GM18520 (cell line): ENCODE data around the gene NOTCH3.

Source experiments
- ATAC-seq: cut with Tn5 transposase; IDR thresholded peaks from one replicate; pipeline ENCODE4 v1.9.1; 2021; ENCODE audit not compliant: unreplicated experiment

Gene NOTCH3

DNA sequence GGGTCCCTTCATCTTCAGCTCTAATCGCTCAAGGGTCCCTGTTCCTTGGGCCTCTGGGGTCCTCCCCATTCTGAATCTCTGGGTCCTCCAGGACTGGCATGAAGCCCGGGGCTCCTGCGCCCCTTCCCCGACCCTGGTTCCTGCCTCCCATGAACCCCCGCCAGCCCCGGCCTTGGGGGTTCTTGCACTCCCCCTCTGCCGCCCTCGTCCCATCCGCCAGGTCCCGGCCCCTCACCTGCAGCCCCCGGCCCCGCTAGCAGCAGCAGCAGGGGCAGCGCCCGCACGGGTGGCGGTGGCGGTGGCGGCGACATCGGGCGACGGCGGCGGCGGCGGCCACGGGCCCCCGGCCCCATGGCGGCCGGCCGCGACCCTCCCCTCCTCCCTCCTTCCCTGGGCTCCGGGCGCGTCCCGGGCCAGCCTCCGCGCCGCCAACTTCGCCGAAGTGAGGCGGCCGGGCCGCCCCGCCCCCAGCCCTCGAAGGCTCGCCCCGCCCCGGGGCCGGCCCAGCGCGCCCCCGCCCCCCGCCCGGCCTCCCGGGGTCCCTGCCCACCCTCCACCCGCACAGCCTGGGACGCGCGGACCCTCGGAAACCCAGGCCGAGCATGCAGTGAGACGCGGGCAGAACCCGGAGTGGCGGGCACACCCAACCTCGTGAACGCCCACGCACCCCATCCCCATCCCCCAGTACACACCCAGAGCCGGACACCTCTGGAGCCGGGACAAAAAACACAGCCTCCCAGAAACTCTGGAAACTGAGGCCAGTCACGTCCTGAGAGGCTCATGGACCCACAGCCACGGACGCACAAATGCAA lies at the start of gene NOTCH3:
Gene NOTCH3, minus strand, starts transcription at position 443 of the 812 bp plus-strand sequence. Its CDS starts 90 bp downstream, at position 353.
- no peak for ATAC-seq

DNA sequence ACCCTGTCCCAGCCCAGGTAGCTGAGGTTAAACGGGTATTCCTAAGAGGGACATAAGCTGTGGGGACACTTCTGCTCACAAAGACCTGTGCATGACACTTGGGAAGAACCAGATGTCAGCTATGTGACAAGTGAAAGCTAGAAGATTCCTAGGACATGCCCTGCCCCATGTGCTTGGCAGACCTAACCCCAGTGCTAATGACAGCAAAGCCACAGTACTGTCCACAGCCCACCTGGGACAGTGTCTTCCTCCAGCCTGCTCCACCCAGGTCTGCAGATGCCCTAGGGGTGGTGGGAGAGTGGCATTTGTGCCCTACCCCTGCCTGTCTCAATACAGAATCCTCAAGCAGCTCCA lies 49.8 kb upstream of the NOTCH3 start:
- no peak for ATAC-seq

DNA sequence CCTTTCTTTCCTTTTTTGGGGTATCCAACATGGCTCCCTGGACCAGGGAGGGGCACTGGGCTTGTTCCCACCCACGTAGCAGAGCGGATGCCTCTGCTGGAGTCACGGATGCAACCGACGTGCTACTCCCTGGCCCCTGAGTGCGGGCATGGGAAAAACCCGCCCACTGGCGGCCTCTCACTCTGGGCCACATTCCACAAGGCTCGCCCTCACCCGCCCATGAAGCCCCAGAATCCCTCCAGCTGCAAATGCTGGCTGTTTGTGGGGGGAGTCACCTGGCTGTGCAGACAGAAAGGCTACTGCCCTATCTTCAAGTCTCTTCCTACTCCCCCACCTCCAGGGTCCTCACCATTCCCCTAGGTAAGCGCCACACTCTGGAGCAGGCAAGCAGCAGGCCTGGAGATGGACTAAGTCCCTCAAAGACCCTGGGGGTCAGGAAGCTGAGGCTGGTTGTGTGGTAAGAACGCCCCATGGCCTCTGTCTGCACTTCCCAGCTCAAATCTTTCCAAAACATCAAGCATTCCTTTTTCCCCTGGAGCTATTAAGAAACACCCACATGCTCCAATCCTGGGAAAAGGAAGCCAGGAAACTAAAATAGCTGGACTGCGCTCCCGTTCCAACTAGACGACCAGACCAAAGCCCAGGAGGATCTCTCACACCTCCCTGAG lies 49.3 kb upstream of the NOTCH3 start:
- ATAC-seq = no peak

DNA sequence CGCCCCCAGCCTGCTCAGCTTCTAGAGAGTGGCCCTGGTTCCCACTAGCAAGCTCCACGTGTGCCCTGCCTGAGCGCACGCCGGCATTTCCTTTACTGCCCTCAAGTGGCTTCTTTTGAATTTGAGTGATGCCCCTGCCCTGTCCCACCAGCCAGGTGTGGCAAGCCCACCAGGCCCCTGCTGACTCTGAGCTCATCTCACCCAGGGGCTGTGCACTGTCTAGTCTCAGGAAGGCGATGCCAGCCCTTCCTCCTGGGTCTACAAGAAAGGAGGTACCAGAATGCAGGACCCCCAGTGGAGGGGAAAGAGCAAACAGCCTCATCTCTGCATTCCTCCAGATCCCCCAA lies 48.7 kb upstream of the NOTCH3 start:
- no peak for ATAC-seq

DNA sequence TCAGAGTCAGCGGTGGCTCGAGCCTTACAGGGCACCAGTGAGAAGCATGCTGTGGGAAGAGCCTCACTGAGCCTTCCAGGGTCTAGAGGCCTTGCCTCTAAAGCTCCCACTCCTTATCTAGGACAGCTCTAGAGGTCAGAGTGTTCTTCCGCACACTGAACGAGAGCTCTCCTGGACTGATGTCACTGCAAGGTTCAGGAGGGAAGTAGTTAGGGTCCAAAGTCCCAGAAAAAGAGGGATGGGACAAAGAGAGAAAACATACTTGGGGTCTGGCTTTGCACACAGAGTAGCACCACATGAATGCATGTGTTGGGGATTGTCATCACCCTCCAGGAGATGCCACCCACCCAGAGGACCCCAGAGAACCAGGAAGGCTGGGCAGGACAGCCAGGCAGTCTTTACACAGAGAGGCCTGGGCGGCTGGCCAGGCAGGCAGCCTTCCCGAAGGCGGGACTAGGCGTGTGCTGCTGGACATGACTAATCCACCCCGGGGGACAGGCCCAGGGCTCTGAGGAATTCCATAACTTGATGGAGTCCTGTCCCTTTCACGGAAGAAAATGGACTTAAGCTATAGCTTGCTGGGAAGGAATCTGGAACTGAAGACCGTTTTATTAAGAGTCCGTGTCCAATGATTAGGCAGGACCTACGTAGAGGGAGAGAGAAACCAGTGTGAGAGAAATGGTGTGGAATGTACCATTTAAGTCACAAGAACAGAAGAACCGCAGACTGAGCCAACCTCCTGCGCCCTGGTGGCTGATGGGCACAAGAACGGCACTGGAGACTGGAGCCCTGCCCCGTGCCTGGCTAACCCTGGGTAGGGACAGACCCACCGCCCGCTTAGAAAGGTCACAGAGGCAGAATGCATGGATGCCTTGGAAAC lies 48.1 kb upstream of the NOTCH3 start:
- no peak for ATAC-seq

DNA sequence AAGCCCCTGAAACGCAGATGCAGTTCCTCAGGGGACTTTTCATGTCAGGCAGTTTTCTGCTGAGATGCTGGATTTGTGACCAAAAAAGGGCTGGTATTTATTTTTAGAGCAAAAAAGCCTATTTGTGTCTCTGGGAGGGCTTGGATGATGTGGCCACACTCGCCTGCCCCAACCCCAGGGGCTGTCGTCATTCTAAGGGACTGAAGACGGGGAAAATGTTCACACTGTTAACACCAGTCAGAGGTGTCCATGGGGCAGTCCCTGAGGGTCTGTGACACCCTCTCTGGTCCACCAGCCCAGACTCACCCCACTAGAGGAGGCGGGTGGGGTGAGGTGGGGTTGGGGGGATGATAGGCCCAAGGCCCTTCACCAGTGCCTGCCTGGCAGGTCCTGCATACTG lies 47.3 kb upstream of the NOTCH3 start:
- ATAC-seq = no peak

DNA sequence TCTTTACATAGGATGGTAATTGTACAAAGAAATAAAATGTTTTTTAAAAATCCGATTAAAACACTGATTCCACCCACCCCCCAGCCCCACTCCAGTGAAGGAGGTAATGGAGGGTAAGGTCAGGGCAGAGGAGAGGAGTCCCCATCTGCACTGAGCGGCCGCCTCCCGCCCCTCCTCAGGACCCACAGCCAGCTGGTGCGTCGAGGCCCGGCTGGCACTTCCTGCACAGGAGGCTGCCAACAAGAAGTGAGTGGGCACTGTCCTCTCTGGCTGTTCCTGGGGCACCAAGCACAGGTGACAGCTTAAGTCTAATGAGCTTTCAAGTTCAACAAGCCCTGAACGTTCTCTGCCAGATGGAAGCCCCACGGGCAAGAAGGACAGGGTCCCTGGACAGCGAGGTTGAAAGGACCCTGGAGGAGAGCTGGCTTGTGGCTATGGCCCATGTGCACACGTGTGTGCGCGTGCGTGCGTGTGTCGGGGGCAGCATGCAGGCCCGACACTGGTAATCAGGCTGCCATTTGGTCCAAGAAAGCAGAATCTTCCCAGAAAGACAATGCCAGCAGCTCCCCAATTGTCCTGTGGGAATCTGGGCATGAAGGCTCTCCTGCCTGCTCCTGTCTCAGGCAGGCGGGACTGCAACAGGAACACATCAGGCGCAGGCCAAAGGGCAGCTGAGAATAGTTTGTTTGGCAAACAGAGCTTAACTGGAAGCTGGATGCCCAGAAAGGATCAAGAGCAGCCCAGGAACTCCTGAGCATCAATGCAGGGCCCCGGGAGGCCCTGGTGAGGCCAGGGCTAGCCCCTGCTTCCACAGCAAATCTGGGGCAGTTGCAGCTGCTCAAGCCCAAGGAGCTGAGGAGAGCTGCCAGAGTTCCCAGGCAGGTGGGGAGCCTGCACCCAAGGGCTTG lies 46.6 kb upstream of the NOTCH3 start:
- ATAC-seq = no peak

DNA sequence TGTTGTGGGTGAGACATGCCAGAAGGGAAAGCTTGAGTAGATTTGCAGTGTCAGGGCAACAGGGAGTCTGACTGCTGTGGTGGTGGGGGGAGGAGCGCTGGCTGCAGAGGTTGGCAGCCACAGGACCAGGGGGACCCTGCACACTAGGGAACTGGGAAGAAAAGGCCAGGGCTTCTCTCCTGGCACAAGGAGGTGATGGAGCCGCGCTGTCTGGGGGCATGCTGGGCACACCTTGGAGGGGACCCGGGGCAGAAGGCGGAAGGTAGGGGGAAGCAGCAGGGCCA lies 45.3 kb upstream of the NOTCH3 start:
- no peak for ATAC-seq

DNA sequence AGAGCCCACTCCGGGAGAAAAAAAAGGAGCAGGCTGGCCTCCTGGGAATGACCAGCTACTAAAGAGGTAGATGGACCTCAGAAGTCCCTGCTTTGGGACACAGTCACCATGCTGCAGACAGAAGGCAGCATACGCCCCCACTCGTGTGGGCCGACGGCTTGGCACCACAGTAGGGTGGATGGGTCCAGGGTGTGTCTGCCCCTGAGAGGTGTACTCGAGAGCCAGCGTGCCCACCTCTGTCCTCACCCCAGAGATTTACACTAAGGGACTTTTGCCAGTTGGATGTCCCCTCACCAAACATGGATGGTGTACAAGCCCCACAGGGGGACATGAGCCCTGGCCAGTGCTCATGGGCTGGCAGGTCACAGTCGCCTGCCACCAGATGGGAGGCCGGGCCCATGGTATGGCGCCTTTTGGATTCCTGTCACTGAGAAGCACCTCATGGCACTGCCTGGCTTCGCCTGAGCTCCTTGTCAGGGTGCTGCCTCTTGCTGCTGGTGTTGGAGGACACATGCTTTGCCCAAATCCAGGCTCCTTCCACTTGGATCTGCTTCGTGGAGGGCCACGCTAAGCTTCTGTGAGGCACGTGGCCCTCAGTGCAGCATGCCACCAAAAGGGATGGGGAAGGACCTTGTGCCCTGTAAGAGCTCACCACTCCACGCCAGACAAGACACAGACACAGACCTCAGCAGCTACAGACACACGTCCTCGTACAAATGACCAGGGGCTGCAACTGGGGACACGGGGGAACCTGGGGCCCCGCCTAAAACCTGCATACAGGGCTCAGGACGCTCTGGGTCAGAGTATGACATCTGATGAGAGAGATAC lies 44.8 kb upstream of the NOTCH3 start:
- ATAC-seq = no peak

DNA sequence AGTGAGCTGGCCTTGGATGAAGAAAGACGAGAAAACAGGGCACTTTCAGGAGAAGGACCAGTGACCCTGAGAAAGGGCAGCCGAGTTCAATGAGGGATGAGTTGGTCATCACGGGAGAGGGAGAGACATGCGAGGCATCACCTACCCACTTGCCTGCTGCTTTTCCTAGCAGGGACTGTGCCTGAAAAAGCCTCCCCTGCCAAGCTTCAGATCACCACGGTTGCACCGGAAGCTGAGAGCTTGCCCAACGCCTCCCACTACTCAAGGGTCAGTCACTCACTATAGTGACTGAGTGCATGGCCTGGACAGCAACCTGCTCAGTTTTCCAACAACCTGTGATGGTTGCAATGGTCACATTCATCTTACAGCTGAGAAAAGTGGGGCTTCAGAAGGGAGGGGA lies 44.0 kb upstream of the NOTCH3 start:
- no peak for ATAC-seq

DNA sequence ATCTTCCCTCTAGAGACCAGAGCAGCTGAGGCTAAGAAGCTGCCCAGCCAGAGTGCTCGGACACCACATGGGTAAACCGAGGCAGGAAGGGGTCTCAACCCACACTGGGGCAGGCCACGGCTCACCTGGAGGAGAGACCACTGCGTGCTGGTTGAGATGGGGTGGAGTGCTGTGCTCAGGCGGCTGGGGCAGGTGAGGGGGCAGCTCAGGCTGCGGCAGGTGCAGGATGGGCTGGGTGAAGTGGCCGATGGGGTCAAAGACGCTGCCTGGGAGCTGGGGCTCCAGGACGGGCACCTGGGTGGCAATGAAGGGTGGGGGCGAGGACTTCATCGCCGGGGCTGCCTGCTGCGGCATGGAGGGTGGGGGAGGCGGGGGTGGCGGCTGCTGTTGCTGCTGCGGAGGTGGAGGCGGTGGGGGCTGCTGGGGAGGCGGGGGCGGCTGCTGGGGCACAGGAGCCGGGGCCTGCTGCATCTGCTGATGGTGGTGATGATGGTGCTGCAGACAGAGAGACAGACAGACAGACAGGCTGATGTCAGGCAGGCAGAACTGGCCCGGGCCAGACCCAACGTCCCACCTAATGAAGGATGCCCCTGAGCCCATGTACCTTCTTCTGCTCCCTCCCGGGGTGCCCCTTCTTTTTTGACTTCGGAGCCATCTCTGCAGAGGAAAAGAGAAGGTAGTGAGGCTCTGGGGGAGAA lies 43.5 kb upstream of the NOTCH3 start:
- ATAC-seq = no peak

DNA sequence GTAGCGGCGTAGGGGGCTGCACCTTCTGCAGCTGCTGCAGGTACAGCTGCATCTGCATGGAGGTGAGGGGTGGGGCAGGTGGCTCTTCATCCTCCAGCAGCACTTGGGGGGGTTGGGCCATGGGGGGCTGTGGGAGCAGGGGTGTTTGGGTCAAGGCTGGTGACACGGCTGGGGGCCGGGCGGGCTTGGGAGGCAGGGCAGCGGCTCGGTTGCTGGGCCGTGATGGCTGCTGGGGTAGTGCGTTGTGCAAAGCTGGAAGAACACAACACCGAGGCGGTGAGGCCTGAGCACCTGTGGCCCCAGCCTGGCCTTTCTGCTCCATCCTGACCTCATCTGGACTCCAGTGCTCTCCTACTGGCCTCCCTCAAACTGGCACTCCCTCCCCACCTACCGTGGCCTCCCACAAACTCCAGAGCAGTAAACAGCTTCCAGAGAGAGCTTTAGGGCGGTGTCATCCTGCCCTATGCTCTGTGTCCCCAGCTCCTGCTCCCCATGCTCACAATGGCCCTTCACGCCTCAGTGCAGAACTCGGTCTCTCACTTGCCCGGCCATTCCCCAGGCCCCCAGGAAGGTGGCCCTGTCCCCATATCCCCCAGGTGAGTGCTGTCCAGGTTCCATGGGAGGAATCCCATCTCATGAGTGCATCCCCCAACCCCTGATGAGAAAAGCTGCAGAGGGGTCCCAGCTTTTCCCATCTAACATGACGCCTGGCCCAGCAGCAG lies 42.6 kb upstream of the NOTCH3 start:
- ATAC-seq = no peak

DNA sequence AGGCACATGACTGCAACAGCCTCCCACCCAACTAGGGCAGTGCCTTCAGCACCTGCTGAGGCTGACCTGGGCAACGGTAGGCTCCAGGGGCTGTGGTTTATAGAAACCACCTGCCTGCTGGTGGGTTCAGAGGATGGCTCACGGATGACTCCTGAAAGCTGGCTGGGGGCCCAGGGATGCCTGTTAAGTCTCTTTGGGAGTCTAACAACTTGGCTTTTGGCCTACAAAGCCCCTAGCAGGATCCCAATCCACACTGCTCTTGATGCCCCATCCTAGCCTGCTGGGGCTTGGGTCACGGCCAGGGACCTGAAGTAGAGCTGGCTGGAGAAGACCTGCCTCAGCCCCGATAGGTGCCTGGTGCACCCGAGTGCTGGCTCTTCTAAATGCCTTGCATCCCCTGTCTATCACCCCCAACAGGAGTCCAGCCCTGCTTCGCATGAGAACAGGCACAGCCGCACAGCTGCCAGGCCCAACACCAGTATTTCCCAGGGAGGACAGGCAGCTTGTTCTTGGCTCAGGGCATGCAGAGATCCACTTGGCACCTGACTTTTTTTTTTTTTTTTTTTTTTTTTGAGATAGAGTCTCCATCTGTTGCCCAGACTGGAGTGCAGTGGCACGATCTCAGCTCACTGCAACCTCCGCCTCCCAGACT lies 40.6 kb upstream of the NOTCH3 start:
- no peak for ATAC-seq

DNA sequence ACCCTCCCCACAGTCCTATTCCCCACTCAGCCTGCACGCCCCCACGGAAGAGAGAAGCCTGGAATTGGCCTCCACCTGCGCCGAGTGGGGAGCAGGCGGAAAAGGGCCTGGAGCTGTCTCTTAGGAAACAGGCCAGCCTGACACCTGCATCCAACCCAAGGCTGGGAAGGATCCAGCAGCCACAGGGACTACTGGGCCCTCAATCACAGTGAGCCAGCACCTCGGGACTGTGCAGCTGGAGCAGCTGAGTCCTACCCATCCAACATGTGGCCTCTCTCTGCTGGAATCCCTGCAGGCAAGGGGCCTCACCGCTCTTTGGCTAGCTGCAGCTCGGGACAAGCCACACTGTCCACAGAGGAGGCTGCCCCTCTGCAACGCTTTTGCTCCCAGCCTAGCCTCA lies 39.7 kb upstream of the NOTCH3 start:
- ATAC-seq = no peak

DNA sequence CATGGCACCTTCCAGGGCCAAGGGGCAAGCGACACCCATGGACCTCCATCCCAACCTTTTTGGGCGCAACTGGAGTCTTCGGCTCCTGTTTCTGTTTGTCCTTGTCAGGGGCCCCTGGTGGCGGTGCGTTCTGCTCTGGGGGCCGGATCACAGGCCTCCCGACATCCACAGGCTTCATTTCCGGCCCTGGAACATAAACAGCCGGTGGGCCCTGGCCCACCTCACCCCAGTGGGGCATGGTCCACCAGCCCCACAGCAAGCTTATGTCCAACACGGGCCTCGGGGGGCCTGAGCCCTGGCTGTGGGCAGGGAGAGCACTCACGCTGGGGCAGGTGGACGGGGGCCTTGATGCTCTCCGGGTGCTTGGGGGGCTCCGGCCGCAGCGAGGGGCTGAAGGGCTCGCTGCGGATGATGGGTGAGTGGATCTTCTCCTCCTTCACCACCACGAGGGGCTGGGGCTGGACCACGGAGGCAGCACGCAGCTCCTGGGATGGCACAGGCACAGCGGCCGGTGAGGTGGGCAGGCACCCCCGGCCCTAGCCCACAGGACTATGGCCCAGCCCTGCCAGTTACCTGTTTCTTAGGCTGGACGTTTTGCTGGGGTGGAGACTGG lies 38.6 kb upstream of the NOTCH3 start:
- ATAC-seq = no peak

DNA sequence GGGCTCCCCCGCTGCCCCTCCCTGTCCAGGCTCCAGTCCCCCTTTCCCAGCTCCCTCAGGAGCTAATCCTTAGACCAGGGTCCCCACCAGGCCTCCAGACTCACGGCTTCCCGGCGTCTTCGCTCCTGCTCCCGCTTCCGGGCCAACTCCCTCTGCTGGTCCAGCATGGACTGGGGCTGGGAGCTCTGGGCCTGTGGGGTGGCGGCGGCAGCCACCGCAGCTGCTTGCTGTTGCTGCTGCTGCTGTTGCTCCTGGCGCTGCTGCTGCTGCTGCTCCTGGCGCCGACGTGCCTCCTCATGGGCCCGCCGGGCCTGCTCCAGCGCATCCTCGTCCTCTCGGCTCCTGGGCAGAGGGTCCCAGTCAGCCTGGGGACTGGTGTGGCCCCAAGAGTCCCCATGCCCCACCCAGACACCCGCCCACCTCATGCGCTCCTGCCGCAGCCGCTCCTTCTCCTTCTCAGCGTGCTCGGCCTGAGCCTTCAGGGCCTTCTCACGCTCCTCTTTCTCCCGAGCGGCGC lies 37.9 kb upstream of the NOTCH3 start:
- no peak for ATAC-seq

DNA sequence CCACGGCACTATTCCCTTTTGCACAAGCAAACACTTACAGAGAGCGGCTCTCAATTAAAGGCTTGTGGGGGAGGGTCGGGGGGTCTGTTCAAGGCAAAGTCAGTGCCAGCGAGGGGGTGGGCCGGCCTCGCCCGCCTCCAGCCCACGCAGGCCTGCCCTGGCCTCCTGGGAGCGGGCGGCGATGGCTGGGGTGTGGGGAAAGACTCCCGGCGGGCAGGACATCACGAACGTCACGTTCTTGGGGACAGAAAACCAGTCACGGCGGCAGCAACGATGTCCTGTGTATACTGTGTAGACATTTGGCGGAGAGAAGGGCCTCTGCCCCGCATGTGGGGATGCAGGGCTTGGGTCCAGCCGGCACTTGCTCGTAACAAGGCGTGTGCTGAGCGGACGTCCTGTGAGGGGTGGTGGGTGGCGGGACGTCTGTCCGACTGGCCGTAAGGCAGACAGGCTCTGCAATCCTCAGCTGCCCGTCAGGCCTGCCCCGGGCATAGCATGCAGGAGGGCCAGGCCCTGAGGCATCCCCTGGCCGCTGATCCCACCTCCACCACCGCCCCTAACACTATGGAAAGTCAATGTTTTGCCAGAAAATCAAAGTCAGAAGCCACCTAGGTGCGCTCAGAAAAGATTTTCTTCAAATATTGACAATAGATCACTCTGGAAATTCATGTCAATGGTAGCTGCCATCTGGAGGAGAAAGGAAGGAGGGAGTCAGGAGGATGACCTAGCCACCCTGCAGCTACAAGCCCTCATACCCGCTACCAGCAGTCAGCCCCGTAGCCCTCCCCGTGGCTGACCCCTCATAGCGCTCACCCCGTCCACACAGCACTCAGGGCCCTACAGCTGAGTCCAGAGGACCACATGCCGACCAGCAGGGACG lies 37.2 kb upstream of the NOTCH3 start:
- no peak for ATAC-seq
